RWPE2 (cell line): ENCODE measurements around the gene ENOX1.

Experiments
- ATAC-seq: fragments of 200-7000 bp; cut with Tn5 transposase; 3 replicates; pipeline ENCODE4 v1.9.1; 2021; ENCODE audit warnings: low read depth
- DNase-seq: peaks from one replicate; pipeline ENCODE4 v3.0.0-alpha.2; 2020; ENCODE audit warnings: low spot score
- H3K27ac ChIP-seq: fragments of 450-650 bp; 2 replicates; pipeline ENCODE4 v1.5.1; 2017; ENCODE audit warnings: mild to moderate bottlenecking; ENCODE audit not compliant: poor library complexity, severe bottlenecking
- H3K27me3 ChIP-seq: fragments of 250-450 bp; sonication (Bioruptor Pico); 2 replicates; pipeline ENCODE4 v1.5.1; 2021; ENCODE audit warnings: mild to moderate bottlenecking, moderate library complexity; ENCODE audit not compliant: insufficient read depth, poor library complexity, severe bottlenecking
- H3K36me3 ChIP-seq: fragments of 250-450 bp; sonication (Bioruptor Pico); 2 replicates; pipeline ENCODE4 v1.5.1; 2020; ENCODE audit warnings: low read depth, mild to moderate bottlenecking, moderate library complexity
- H3K4me1 ChIP-seq: fragments of 250-450 bp; sonication (Bioruptor Pico); 2 replicates; pipeline ENCODE4 v1.5.1; 2021; ENCODE audit warnings: mild to moderate bottlenecking, moderate library complexity; ENCODE audit not compliant: insufficient read depth, poor library complexity, severe bottlenecking
- H3K4me3 ChIP-seq: fragments of 250-450 bp; sonication (Bioruptor Pico); 2 replicates; pipeline ENCODE4 v1.5.1; 2021; ENCODE audit warnings: mild to moderate bottlenecking, moderate library complexity; ENCODE audit not compliant: severe bottlenecking
- H3K9me3 ChIP-seq: fragments of 250-450 bp; sonication (Bioruptor Pico); 2 replicates; pipeline ENCODE4 v1.5.1; 2021; ENCODE audit warnings: mild to moderate bottlenecking, moderate library complexity; ENCODE audit not compliant: severe bottlenecking
- TF ChIP-seq, protein P1 (sequence below): fragments of 450-650 bp; IDR thresholded peaks from one replicate; pipeline ENCODE4 v1.5.1; 2017; ENCODE audit warnings: mild to moderate bottlenecking, moderate library complexity; ENCODE audit not compliant: poor library complexity, severe bottlenecking

The ENOX1 gene

DNA sequence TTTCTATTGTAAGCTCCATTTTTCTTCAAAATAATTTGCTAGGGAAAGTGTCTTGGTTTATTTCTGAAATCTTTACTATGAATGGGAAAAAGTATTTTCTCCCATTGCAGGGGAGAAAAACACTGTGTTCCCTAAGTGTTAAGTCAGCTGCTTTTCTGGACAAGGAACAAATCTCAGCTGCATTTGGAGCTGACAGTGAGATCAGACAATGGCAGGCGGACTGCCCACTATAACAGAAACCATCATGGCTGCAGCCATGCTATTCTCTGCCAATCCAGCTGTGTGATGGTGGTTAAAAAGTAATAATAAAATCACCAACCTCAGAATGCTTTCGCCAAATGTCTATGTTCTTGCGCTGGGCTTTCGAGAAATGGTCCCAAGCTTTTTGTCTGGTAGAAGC lies 460.7 kb downstream of the ENOX1 start:
- H3K36me3 ChIP-seq: no peaks in the 10 kb centered on the region
- TF ChIP-seq, protein P1, sequence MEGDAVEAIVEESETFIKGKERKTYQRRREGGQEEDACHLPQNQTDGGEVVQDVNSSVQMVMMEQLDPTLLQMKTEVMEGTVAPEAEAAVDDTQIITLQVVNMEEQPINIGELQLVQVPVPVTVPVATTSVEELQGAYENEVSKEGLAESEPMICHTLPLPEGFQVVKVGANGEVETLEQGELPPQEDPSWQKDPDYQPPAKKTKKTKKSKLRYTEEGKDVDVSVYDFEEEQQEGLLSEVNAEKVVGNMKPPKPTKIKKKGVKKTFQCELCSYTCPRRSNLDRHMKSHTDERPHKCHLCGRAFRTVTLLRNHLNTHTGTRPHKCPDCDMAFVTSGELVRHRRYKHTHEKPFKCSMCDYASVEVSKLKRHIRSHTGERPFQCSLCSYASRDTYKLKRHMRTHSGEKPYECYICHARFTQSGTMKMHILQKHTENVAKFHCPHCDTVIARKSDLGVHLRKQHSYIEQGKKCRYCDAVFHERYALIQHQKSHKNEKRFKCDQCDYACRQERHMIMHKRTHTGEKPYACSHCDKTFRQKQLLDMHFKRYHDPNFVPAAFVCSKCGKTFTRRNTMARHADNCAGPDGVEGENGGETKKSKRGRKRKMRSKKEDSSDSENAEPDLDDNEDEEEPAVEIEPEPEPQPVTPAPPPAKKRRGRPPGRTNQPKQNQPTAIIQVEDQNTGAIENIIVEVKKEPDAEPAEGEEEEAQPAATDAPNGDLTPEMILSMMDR: no peak
- DNase-seq (no peak), ATAC-seq (no peak)
- H3K27me3 ChIP-seq: no peaks in the 10 kb centered on the region
- H3K4me3 ChIP-seq: no peak overlapping the region
- no peak overlapping the region for H3K27ac ChIP-seq
- no peaks in the 10 kb centered on the region for H3K4me1 ChIP-seq
- H3K9me3 ChIP-seq: no peaks in the 10 kb centered on the region

DNA sequence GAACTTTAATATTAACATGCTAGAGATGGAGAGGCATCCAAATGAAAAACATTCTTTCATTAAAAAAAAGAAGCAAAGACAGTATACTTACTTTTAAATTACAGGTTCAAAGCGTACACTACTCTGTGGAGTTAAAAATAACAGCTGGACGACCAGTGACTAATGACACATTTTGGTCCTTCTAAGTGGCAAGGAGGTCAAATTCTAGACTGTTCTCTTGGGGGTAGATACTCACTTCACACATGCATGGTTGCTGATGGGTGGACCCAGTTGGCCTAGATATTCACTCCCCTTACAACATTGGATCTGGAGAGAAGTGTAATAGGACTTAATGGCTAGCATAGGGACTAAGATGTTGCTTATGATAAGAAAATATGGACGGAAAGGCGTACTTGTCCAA lies 461.1 kb downstream of the ENOX1 start:
- no peaks in the 10 kb centered on the region for H3K4me1 ChIP-seq
- H3K27me3 ChIP-seq: no peaks in the 10 kb centered on the region
- ATAC-seq: no peak
- H3K27ac ChIP-seq: no peak overlapping the region
- DNase-seq: no peak
- H3K9me3 ChIP-seq: no peaks in the 10 kb centered on the region
- TF ChIP-seq, protein P1: no peak
- H3K36me3 ChIP-seq: no peaks in the 10 kb centered on the region
- H3K4me3 ChIP-seq: no peak overlapping the region

GRCh38 chr13:43324129-43324528 lies 462.6 kb downstream of the ENOX1 start:
- no peaks in the 10 kb centered on the region for H3K9me3 ChIP-seq
- TF ChIP-seq, protein P1: no peak
- H3K4me3 ChIP-seq: no peak overlapping the region
- no peak overlapping the region for H3K27ac ChIP-seq
- H3K36me3 ChIP-seq: no peaks in the 10 kb centered on the region
- H3K27me3 ChIP-seq: no peaks in the 10 kb centered on the region
- ATAC-seq (no peak), DNase-seq (no peak)
- H3K4me1 ChIP-seq: no peaks in the 10 kb centered on the region

GRCh38 chr13:43319617-43320444 lies 466.9 kb downstream of the ENOX1 start:
- Histone ChIP-seq H3K27me3 (no peaks in the 10 kb centered on the region), H3K27ac (no peak overlapping the region), H3K36me3 (no peaks in the 10 kb centered on the region), H3K9me3 (no peaks in the 10 kb centered on the region), H3K4me1 (no peaks in the 10 kb centered on the region), H3K4me3 (no peak overlapping the region)
- TF ChIP-seq, protein P1: no peak
- DNase-seq (no peak), ATAC-seq (no peak)

GRCh38 chr13:43316946-43317353 lies 469.8 kb downstream of the ENOX1 start:
- TF ChIP-seq, protein P1: no peak
- Histone ChIP-seq H3K9me3 (no peaks in the 10 kb centered on the region), H3K36me3 (no peaks in the 10 kb centered on the region), H3K27ac (no peak overlapping the region), H3K4me3 (no peak overlapping the region), H3K27me3 (no peaks in the 10 kb centered on the region), H3K4me1 (no peaks in the 10 kb centered on the region)
- ATAC-seq (no peak), DNase-seq (no peak)
